ENCODE results near the gene CNTN4.

The CNTN4 gene

GRCh38 chr3:2579206-2579605 is 480.5 kb downstream of the CNTN4 start:
- in situ Hi-C loops (cut with MboI; ENCODE audit: low sequenced_read_pairs, unreplicated experiment): no loop called here
- TF ChIP-seq CTCF (IDR thresholded peaks at IDR 0.05; ENCODE audit: borderline replicate concordance, control extremely low read depth, extremely low read depth, insufficient read depth, missing control alignments): no peak
- DNase-seq (ENCODE audit: low spot score): no peak

DNA sequence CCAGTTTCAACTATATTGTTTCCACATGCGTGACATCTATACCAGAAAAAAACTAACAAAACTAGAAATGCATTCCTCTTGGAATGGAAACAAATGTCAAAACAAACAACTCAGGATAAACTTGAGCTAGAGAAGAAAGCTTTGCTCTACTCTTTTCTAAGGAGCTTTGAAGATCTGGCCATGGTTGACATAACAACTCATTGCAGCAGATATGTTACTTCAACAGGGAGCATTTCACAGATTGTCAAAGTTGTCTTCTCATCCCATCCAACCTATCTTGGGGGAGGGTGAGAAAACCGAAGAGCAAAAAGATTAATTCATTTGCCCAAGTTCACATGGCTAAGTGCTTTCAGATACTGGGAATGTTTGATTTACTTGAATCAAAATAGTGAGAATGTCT is 484.4 kb downstream of the CNTN4 start:
- in situ Hi-C loops (cut with MboI; ENCODE audit: low sequenced_read_pairs, unreplicated experiment): no loop called here
- TF ChIP-seq CTCF (IDR thresholded peaks at IDR 0.05; ENCODE audit: borderline replicate concordance, control extremely low read depth, extremely low read depth, insufficient read depth, missing control alignments): no peak
- no peak for DNase-seq (ENCODE audit: low spot score)

DNA sequence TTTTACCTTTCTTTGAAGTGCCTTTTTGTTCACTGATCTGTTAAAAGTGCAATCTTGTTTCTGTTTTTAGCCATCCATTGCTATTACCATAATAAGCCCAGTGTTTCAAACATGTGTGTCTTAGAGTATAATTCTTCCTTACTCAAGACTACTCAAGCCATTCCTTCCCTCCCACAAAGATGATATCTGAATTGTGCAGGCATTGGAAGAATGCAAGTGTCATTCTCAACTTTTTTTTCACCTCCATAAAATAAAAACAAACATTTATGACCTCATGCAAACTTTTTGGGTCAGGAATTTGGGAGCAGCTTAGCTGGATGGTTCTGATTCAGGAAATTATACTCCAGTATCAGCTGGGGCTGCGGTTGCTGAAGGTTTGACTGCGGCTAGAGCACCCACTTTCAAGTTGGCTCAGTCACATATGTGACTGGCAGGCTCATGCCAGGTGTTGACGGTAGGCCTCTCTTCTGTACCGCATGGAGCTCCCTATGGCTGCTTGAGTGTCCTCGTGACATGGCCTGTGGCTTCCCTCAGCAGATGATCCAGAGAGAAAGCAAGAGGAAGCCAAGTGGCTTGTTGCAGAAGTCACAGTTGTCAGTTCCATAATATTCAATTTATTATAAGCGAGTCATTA is 490.8 kb downstream of the CNTN4 start:
- in situ Hi-C loops (cut with MboI; ENCODE audit: low sequenced_read_pairs, unreplicated experiment): no loop called here

DNA sequence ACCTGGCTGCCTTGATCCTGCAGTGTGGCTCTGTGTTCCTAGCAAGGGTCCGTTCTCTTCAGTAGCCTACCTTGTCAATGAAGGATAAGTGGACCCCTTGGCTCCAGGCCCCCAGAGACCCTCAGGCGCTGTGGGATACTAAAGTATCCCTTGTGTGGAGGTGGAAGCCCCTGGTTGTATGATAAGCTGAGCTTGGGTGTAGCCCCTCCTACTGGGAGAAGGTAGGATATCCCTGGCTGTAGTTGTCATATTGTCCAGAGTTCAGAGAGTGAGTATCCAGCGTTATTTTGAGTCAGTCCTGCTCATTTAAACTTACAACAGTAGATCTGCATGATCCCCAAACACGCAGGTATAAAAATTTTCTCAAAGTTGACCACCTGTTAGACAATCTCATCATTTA is 496.8 kb downstream of the CNTN4 start:
- in situ Hi-C loops (cut with MboI; ENCODE audit: low sequenced_read_pairs, unreplicated experiment): no loop called here
- no peak for DNase-seq (ENCODE audit: low spot score)
- TF ChIP-seq CTCF (IDR thresholded peaks at IDR 0.05; ENCODE audit: borderline replicate concordance, control extremely low read depth, extremely low read depth, insufficient read depth, missing control alignments): no peak

More for the DNA sequence above, 490.8 kb downstream of the CNTN4 start:
- no peak for DNase-seq (ENCODE audit: low spot score)
- no peak for TF ChIP-seq CTCF (IDR thresholded peaks at IDR 0.05; ENCODE audit: borderline replicate concordance, control extremely low read depth, extremely low read depth, insufficient read depth, missing control alignments)

GRCh38 chr3:2597615-2598014 is 498.9 kb downstream of the CNTN4 start:
- no peak for TF ChIP-seq CTCF (IDR thresholded peaks at IDR 0.05; ENCODE audit: borderline replicate concordance, control extremely low read depth, extremely low read depth, insufficient read depth, missing control alignments)
- in situ Hi-C loops (cut with MboI; ENCODE audit: low sequenced_read_pairs, unreplicated experiment): no loop called here
- DNase-seq (ENCODE audit: low spot score): no peak

DNA sequence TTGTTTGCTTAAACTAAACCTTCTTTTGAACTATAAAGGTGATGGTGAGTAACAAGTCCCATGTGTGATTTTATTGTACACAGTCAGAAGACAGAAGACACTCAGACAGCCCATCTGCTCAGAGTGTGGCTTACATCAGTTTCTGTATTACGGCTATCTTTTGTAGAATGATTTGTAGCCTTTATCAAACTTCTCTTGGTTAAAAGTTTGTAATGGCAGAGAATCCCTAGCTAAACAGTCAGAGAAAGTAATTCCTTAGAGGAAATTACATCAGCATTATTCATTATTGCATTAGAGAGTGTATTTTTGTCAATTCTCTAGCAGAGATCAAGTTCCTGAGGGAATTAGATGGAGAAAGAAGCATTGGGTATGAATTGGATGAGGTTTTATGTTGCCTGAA is 500.8 kb downstream of the CNTN4 start:
- in situ Hi-C loops (cut with MboI; ENCODE audit: low sequenced_read_pairs, unreplicated experiment): no loop called here

More for the DNA sequence above, 500.8 kb downstream of the CNTN4 start:
- no peak for TF ChIP-seq CTCF (IDR thresholded peaks at IDR 0.05; ENCODE audit: borderline replicate concordance, control extremely low read depth, extremely low read depth, insufficient read depth, missing control alignments)
- DNase-seq (ENCODE audit: low spot score): no peak
